HG03457 (cell line): Measurements from ENCODE around the gene DUSP3.

Experiments used
- ATAC-seq: cut with Tn5 transposase; IDR thresholded peaks from one replicate; pipeline ENCODE4 v1.9.1; 2021; ENCODE audit warnings: moderate number of reproducible peaks; ENCODE audit not compliant: unreplicated experiment

Gene DUSP3

DNA sequence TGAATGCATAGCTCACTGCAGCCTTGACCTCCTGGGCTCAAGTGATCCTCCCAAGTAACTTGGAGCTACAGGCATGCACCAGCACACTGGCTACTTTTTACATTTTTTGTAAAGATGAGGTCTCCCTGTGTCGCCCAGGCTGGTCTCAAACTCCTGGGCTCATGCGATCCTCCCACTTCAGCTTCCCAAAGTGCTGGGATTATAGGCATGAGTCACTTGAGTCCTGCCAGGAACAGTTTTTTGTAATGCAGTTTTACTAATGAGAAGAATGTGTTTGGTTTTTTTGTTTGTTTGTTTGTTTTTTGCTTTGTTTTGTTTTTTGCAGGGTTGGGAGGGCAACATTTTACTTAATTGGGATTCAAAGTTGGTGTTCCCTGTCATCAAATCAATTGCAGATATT lies 42.4 kb downstream of the DUSP3 start:
- ATAC-seq, result no peak

- ATAC-seq, result no peak
Measured at GRCh38 chr17:43734376-43734775, 44.4 kb downstream of the DUSP3 start.

DNA sequence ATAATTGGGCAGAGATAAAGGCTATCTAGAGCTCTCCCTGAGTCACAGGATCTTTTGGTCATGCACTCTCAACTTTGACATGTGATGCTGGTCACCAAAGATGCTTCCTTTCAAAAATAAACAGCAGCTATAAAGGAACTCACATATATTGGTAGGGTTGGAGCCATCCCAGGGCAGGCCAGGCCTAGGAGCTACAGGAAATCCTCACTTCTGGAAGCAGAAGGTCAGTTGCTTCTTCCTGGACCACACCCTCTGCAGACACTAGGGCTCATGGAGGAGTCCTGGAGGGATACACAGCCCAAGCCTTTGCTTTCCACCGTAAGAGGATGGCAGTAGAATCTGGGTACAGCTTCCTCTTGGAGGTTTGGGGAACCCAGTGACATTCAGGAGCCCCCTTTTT lies 44.8 kb downstream of the DUSP3 start:
- no peak for ATAC-seq

GRCh38 chr17:43732958-43733357 lies 45.8 kb downstream of the DUSP3 start:
- ATAC-seq, result no peak

- no peak for ATAC-seq
Measured at GRCh38 chr17:43728081-43728480, 50.7 kb downstream of the DUSP3 start.

DNA sequence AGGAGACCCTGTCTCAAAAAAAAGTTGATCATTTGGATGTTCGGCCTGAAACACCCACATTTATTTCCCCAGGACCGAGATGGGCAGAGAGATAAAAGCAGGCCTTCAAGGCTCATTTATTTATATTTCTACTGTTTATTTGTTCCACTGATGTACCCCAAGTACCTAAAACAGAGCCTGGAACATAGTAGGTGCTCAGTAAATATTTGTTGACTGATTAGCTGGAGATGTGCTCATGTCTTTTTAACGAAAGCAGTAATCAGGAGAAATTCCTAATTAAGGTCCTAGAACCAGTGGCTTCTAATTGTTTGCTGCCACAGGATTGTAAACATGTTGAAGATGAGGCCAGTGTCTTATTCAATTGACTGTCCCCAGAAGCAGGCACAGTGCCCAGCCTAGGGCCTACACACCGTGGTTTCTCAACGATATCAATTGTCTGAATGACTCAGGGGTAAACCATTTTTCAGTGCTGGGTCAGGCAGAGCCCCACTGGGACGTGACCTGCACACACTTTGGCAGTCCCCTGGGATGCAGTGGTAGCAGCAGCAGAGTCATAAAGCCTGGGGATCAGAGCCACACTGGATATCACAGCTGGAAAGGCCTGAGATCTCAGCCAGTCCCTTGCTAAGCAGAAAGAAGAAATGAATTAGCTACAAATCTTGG lies 54.9 kb downstream of the DUSP3 start:
- ATAC-seq, result no peak

GRCh38 chr17:43722870-43723665 lies 55.7 kb downstream of the DUSP3 start:
- no peak for ATAC-seq

DNA sequence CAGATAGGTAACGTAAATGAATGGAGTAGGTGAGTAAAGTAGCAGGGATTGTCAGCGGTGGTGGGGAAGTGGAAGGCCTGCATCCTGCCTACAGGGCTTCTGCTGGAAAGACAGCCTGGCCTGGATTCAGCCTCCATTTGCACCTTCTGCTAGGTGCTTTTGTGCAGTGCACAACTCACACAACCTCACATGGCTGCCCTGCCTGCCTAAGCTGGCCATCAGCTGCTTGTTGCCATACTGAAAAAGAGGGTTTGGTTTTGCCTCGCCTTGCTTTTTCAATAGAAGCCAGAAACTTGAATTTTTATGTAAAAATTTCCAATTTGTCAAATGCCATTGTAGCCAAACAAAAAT lies 56.5 kb downstream of the DUSP3 start:
- ATAC-seq, result no peak

DNA sequence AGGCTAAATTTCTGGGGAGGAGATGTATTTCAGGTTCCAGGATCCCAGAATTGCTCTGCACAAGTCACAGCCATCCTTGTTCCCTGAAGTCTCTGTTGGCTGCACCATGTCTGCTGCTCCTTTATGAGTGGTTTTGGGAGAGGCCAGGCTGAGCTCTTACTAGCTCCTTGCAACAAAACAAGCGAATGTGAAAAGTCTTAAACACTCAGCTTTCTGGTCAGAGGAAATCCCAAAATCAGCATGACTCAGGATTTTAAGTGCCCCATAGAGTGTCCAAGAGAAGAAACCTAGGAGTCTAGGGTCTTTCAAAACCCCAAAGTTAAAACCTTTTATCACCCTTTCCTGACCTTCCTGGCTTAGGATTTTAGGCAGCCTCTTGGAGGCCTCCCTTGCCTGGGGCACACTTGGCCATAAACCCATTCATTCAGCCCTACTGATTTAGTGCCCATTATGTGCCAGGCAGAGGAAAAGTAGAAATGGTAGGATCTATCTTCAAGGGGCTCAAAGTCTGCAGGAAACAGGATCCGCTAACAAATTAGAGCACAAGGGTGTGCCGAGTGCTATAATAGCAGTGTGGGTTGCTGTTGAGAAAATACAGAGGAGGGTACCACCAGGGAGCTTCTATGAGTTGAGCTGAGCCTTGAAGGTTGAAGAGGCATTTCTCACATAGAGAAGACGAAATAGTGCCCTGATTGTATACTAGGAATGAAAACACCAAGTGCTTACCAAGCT lies 57.1 kb downstream of the DUSP3 start:
- no peak for ATAC-seq

GRCh38 chr17:43720311-43721060 lies 58.3 kb downstream of the DUSP3 start:
- ATAC-seq, result no peak

DNA sequence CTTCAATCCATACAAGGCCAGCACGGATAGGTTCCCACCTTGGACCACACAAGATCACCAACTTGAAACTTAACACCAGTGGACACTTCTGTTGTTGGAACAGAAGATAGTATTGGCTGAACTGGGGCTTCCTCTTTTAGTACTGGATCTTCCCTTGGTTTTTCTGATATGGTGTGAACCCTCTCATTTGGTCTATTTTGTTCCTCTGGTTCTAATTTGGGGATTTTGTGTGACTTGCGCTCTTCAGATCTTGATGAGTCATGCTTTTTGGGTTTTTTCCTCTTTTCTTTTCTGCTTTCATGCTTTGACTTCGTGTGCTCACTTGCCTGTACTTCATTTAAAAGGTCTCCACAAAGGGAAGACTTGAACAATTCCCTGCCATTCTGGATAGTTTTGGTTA lies 59.2 kb downstream of the DUSP3 start:
- no peak for ATAC-seq

- ATAC-seq, result no peak
Measured at GRCh38 chr17:43718544-43718943, 60.2 kb downstream of the DUSP3 start.

GRCh38 chr17:43717913-43718312 lies 60.9 kb downstream of the DUSP3 start:
- ATAC-seq, result no peak
